Measurements from ENCODE around the gene ATXN7L3. TPM values are rescaled to one million over a fixed set of nuclear protein-coding genes. Genes with fewer than 3 reads are reported as not detected.

ATXN7L3 gene
- total and polyA plus RNA-seq, 9 of the 15 experiments (the other 6 are each of a cell fraction or from before 2014, with no cell fraction given) = 0.62 to 66.1 (median 33.2) TPM

- TF ChIP-seq IRF9 (tag; IDR thresholded peaks at IDR 0.05) (peak; percentile 37; the same call in 1 of the 2 replicates), GABPB1 (CRISPR knock-in tag; IDR thresholded peaks at IDR 0.05) (0 out of 2 replicates have a peak, but pooled peaks have one; percentile 32), EP400 (IDR thresholded peaks at IDR 0.05) (no peak), RAD51 (IDR thresholded peaks at IDR 0.05; ENCODE audit: borderline replicate concordance, low read depth) (peak; percentile 21; the same call in 1 of the 2 replicates), EHMT2 (IDR thresholded peaks at IDR 0.05) (0 out of 2 replicates have a peak, but pooled peaks have one; percentile 29), ZBTB2 (IDR thresholded peaks at IDR 0.05) (peak; percentile 60; the same call in 1 of the 2 replicates), KDM5B (IDR thresholded peaks at IDR 0.05; ENCODE audit: insufficient replicate concordance, low read depth, low read length) (peak; percentile 35), MBD2 (IDR thresholded peaks at IDR 0.05; ENCODE audit: borderline replicate concordance, low read depth) (peak; percentile 18; the same call in 1 of the 2 replicates), SMC3 (conservative IDR thresholded peaks at IDR 0.05; ENCODE audit: insufficient read depth, low read depth, low read length) (0 out of 2 replicates have a peak, but pooled peaks have one; percentile 29), ARID2 (IDR thresholded peaks at IDR 0.05) (no peak), FOXP4 (CRISPR knock-in tag; IDR thresholded peaks at IDR 0.05; ENCODE audit: borderline replicate concordance) (0 out of 2 replicates have a peak, but pooled peaks have one; percentile 34), MCM7 (IDR thresholded peaks at IDR 0.05) (peak in 1 of 2 experiments; percentile 28; a peak in 1 of 4 replicates), ATF7 (IDR thresholded peaks at IDR 0.05) (no peak), REST (IDR thresholded peaks at IDR 0.05; ENCODE audit: borderline replicate concordance) (peak; percentile 22; the same call in 1 of the 2 replicates), REST (CRISPR knock-in tag; IDR thresholded peaks at IDR 0.05; ENCODE audit: low read depth) (no peak)
Observed at GRCh38 chr17:44203731-44204440, 4.2 kb upstream of the ATXN7L3 start (continued).

Data from K562 (cell line).